Measurements from ENCODE around the gene PRKN. TPM values are rescaled to one million over a fixed set of nuclear protein-coding genes. Genes with fewer than 3 reads are reported as not detected.

The PRKN gene
- polyA plus RNA-seq, 1 experiment = 0.71 TPM

DNA sequence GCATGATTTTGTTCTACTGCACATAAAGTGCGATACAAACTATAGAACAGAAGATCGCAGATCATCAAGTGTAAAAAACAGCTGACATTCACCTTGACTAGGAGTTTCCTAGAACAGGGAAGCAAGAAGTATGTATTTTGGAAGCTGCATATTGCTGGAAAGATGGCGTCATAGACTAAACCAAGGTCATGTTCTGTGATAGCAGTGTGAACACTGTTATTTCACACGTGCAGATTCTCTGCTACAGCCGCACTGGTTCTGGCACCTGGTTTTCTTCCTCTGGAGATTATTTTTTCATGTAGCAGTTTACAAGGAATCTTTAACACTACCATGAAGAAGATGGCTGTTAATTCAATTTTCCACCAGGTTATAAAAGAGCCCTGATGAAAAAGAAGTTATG lies 681.2 kb downstream of the PRKN start:
- POLR2A ChIA-PET = no interaction called here

DNA sequence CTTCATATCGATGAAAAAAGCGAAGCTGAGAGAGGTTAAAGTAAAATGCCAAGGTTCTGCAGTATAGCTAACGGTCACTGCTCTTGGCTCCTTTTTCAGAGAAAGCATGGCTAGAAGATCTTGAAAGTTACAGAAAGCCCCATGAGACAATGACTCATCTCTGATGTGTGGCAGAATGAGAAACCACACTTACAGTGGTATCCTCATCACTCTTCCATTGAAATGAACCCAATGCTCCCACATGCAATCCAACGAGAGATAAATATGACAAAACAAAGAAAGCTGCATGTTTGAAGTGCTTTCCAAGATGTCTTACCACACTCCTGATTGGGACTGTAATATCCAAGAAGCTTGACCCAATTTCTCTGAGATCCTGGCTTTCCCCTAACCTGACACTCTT lies 694.9 kb downstream of the PRKN start:
- TF ChIP-seq, protein P1, sequence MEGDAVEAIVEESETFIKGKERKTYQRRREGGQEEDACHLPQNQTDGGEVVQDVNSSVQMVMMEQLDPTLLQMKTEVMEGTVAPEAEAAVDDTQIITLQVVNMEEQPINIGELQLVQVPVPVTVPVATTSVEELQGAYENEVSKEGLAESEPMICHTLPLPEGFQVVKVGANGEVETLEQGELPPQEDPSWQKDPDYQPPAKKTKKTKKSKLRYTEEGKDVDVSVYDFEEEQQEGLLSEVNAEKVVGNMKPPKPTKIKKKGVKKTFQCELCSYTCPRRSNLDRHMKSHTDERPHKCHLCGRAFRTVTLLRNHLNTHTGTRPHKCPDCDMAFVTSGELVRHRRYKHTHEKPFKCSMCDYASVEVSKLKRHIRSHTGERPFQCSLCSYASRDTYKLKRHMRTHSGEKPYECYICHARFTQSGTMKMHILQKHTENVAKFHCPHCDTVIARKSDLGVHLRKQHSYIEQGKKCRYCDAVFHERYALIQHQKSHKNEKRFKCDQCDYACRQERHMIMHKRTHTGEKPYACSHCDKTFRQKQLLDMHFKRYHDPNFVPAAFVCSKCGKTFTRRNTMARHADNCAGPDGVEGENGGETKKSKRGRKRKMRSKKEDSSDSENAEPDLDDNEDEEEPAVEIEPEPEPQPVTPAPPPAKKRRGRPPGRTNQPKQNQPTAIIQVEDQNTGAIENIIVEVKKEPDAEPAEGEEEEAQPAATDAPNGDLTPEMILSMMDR (IDR thresholded peaks at IDR 0.05; ENCODE audit: insufficient read depth, low read depth, low read length) = no peak
- Histone ChIP-seq H3K27me3 (ENCODE audit: control insufficient read depth, insufficient read depth, low read length) (no peaks in the 10 kb centered on the region), H3K36me3 (ENCODE audit: control insufficient read depth, insufficient read depth, low read length) (no peaks in the 10 kb centered on the region), H3K4me3 (ENCODE audit: low read depth, low read length) (no peak overlapping the region)
- DNase-seq (ENCODE audit: low read depth) = no peak
- ChIA-PET CTCF (no interaction called here), POLR2A (no interaction called here)

More for the DNA sequence above, 681.2 kb downstream of the PRKN start:
- TF ChIP-seq, protein P1 (IDR thresholded peaks at IDR 0.05; ENCODE audit: insufficient read depth, low read depth, low read length) = no peak
- Histone ChIP-seq H3K36me3 (ENCODE audit: control insufficient read depth, insufficient read depth, low read length) (no peaks in the 10 kb centered on the region), H3K27me3 (ENCODE audit: control insufficient read depth, insufficient read depth, low read length) (no peaks in the 10 kb centered on the region), H3K4me3 (ENCODE audit: low read depth, low read length) (no peak overlapping the region)
- DNase-seq (ENCODE audit: low read depth) = no peak
- CTCF ChIA-PET = no interaction called here

DNA sequence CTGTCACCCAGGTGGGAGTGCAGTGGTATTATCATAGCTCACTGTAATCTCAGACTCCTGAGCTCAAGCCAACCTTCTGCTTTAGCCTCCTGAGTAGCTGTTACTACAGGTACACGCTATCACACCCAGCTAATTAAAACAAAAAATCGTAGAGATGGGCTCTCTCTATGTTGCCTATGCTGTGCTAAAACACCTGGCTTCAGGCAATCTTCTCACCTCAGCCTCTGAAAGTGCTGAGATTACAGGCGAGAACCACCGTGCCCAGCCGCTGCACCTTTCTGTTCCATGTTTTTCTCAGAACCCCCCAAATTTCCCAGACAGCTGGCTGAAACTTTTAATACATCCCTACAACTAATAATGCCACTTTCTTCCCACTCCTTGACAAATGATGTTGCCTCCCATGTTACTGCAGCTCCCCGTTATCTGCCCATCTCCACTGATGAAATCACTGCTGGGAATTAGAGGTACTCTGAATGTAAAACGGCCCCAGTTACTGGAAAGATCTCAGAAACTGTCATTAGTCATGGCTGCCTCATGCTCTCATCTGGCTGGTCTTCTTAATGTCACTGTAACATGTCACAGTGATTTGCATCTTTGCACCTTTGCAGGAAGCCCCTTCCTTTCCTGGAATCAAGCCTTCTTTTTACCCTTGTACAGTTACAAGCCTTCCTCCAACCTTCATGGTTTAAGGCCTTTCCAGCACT lies 697.5 kb downstream of the PRKN start:
- Histone ChIP-seq H3K36me3 (ENCODE audit: control insufficient read depth, insufficient read depth, low read length) (no peaks in the 10 kb centered on the region), H3K27me3 (ENCODE audit: control insufficient read depth, insufficient read depth, low read length) (no peaks in the 10 kb centered on the region), H3K4me3 (ENCODE audit: low read depth, low read length) (no peak overlapping the region)
- ChIA-PET POLR2A (no interaction called here), CTCF (no interaction called here)
- TF ChIP-seq, protein P1 (IDR thresholded peaks at IDR 0.05; ENCODE audit: insufficient read depth, low read depth, low read length) = no peak
- no peak for DNase-seq (ENCODE audit: low read depth)

DNA sequence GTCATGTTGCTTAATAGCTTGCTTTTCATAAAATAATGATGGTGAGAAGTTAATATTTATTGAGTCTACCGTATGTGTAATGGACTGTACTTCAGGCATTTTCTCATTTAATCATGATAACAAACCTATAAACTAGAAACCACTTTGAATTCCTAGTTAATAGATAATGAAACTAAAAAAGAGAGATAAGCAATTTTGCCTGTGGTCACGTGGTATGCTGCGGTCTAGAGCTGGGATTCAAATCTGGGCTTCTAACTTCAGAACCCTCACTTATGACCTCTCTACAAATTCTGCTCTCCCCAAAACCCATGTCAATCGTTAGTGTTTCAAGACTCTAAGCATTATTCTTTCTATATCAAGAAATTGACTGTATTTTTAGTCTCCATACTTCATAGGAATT lies 700.7 kb downstream of the PRKN start:
- POLR2A ChIA-PET = no interaction called here

DNA sequence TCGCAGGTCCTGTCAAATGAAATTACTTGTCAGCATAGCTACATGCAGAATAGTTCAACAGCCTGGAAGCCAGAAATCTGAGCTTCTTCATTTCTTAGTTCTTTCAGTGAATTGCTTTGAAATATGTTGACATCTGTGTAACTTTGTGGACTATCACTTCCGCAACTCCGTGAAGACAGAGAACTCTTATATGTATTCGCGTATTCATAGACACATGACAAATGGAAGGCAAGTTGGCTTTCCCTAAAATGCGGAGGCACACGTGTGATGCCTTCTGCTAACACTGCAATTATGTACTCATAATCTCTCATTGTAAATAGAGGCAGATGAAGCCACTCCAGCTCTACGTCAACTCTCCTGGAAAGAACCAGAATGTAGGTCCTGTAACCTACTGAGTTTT lies 701.5 kb downstream of the PRKN start:
- CTCF ChIA-PET = interaction anchor here (1.1 kb wide), 1 partner anchor 8 kb away, joined by 3 read pairs; no protein-coding TSS in a partner anchor

More for the DNA sequence above, 700.7 kb downstream of the PRKN start:
- TF ChIP-seq, protein P1 (IDR thresholded peaks at IDR 0.05; ENCODE audit: insufficient read depth, low read depth, low read length) = no peak
- DNase-seq (ENCODE audit: low read depth) = no peak
- Histone ChIP-seq H3K36me3 (ENCODE audit: control insufficient read depth, insufficient read depth, low read length) (no peaks in the 10 kb centered on the region), H3K27me3 (ENCODE audit: control insufficient read depth, insufficient read depth, low read length) (no peaks in the 10 kb centered on the region), H3K4me3 (ENCODE audit: low read depth, low read length) (no peak overlapping the region)
- CTCF ChIA-PET = interaction anchor here (1.1 kb wide), 1 partner anchor 9 kb away, joined by 3 read pairs; no protein-coding TSS in a partner anchor

More for the DNA sequence above, 701.5 kb downstream of the PRKN start:
- H3K4me3 ChIP-seq (ENCODE audit: low read depth, low read length) = no peak overlapping the region
- TF ChIP-seq, protein P1 (IDR thresholded peaks at IDR 0.05; ENCODE audit: insufficient read depth, low read depth, low read length) = no peak
- POLR2A ChIA-PET = no interaction called here
- no peaks in the 10 kb centered on the region for H3K27me3 ChIP-seq (ENCODE audit: control insufficient read depth, insufficient read depth, low read length)
- H3K36me3 ChIP-seq (ENCODE audit: control insufficient read depth, insufficient read depth, low read length) = no peaks in the 10 kb centered on the region
- no peak for DNase-seq (ENCODE audit: low read depth)
